ENCODE results near the gene PITPNC1.
"Not testable (repeated sequence)": the region's sequence is repeated elsewhere in the genome, so short reads cannot be mapped to it uniquely, and the experiment has no call there.

PITPNC1 gene

DNA sequence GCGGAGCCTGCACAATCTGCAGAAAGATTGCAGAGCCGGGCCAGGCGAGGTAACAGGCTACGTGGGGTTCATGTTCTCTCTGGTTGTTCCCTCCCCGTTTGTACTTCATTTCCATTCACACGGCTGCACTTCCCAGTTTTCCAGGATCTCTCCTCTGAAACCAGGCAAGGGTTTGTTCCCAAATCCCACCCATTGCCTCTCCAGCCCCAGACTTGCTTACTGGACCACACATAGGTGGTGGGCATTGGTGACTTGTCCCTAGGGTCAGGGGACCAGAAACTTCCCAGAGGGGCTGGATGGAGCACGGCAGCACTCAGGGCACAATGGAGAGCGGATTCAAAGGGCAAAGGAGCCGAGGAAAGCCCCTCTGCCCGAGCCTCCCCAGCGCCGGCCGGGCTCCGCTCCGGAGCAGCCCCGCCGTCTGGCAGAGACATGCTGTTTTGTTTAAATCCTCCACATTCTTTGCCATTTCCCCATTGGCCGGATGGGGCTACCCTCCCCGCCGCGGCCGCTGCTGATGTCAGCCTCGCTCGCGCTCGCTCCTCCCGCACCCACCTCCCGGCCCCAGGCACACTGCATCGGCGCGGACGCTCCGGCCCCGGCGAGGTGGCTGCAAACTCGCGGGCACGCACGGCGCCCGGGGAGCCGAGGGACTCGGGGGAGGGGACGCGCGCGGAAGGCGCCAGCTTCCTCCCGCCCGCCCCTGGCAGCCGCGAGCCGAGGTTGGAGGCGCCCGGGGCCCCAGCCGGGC, at the start of gene PITPNC1:
Gene PITPNC1, plus strand, starts transcription at position 545 of the 751 bp plus-strand sequence.
- peak; percentile 64 for DNase-seq (ENCODE audit: low read depth, low spot score)

DNA sequence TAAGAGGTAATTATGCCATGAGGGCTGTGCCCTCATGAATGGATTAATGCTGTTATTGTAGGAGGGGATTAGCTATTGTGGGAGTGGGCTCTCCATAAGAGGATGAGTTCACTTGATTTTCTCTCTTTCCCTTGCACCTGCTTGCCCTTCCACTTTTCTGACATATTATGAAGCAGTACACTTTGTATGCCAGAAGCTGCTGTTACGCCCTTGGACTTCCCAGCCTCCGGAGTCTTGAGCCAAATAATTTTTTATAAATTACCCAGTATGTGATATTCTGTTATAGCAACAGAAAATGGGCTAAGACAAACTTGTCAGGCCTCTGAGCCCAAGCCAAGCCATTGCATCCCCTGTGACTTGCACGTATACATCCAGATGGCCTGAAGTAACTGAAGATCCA, 49.1 kb upstream of the PITPNC1 start:
- no peak for DNase-seq (ENCODE audit: low read depth, low spot score)

GRCh38 chr17:67331381-67332161, 45.5 kb upstream of the PITPNC1 start:
- DNase-seq (ENCODE audit: low read depth, low spot score): not testable (repeated sequence)

- not testable (repeated sequence) for DNase-seq (ENCODE audit: low read depth, low spot score)
Observed at GRCh38 chr17:67332162-67332508, 44.9 kb upstream of the PITPNC1 start.

- no peak for DNase-seq (ENCODE audit: low read depth, low spot score)
Observed at GRCh38 chr17:67335245-67335835, 41.7 kb upstream of the PITPNC1 start.

DNA sequence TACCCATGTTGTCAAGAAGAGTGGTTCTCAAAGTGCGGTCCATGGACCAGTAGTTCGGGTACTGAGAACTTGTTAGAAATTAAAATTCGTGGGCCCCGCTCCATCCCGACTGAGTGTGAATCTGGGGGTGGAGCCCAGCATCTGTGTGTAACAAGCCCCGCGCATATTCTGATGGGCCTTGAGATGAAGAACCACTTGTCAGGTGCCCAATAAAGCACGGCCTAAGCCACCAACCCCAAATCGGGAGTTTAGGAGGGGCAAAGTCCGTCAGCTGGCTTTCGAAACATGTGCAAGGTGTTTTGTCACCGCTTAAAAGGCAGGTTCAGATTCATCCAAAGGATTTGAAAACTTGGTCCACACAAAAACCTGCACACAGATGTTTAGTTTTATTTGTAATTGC, 40.2 kb upstream of the PITPNC1 start:
- no peak for DNase-seq (ENCODE audit: low read depth, low spot score)

GRCh38 chr17:67338353-67338752, 38.7 kb upstream of the PITPNC1 start:
- DNase-seq (ENCODE audit: low read depth, low spot score): not testable (repeated sequence)

DNA sequence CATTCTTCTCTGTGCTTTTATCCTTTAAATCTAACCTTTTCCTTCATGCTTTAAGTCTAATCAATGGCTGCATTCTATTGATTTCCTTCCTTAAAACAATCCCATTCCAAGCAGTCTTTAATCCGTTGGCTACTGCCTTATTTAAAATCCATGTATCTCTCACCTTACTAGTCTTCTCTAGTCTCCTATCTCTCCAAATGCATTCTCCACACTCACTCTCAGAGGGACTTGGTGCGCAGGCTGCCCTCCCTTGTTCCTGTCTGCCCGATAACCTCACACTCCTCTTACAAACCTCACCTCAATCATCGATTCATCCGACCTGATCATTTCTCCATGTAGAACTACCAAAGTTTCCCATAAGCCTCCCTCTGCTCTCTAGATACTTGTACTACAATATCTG, 33.8 kb upstream of the PITPNC1 start:
- no peak for DNase-seq (ENCODE audit: low read depth, low spot score)

DNA sequence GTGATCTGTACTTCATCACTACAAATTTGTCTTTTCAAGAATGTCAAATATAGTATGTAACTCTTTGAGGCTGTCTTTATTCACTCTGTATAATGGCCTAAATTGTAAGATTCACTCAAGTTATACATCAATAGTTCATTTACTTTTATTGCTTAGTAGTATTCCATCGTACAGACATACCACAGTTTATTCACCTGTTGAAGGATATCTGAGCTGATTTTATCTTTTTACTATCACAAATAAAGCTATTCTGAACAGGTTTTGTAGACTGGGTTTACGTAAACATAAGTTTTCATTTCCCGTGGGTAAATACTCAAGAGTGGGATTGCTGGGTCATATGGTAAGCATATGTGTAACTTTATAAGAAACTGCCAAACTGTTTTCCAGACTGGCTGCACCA, 29.3 kb upstream of the PITPNC1 start:
- DNase-seq (ENCODE audit: low read depth, low spot score): no peak

DNA sequence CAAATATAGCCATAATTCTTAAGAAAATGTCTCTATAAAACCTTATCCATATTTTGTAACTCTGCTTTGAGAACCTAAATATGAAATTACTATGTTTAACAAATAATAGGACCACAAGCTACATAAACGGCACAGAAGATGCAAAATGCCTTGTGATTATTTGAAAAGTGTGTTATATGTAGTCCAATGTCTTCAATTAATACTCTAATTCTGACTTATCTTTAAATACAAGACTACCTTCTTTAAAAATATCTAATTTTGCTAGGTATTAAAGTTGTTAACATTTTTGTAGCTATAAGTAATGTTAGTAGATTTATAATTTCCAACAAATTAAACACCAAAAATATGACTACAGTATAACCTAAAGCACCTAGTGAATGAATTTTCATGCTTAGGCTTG, 27.7 kb upstream of the PITPNC1 start:
- DNase-seq (ENCODE audit: low read depth, low spot score): no peak

GRCh38 chr17:67353161-67353560, 23.9 kb upstream of the PITPNC1 start:
- DNase-seq (ENCODE audit: low read depth, low spot score): no peak

GRCh38 chr17:67353929-67354574, 23.0 kb upstream of the PITPNC1 start:
- no peak for DNase-seq (ENCODE audit: low read depth, low spot score)

GRCh38 chr17:67358612-67359011, 18.5 kb upstream of the PITPNC1 start:
- no peak for DNase-seq (ENCODE audit: low read depth, low spot score)

GRCh38 chr17:67359960-67360791, 16.9 kb upstream of the PITPNC1 start:
- no peak for DNase-seq (ENCODE audit: low read depth, low spot score)

DNA sequence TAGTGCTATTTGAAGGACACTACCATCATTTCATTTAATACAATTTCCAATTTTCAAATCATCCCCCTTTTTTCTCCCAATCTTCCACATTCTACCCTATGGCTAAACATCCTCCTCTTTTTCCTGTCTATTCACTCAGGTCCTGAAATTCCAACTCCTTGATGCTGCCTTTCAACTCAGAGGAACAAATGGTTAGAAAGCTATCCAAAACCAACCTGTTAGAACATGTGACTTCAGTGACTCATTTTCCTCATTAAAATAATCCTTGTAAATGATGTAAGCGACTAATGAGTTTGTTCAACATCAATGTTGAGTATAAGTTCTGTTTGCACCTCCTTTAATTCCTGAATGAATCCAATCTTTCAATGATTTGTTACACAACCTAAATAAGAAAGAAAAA, 16.2 kb upstream of the PITPNC1 start:
- no peak for DNase-seq (ENCODE audit: low read depth, low spot score)

DNA sequence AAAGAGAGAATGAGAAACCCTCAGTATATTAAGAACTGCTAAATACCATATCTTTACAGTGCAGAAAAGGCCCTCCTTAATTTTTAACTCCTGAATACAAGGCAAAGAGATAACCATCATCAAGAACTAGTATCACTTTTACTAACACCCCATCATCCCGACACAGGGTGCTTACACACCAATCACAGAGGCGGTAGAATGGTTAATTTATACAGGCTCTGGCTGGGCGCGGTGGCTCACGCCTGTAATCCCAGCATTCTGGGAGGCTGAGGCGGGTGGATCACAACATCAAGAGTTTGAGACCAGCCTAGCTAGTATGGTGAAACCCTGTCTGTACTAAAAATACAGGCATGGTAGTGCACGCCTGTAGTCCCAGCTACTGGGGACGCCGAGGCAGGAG, 14.9 kb upstream of the PITPNC1 start:
- DNase-seq (ENCODE audit: low read depth, low spot score): no peak

DNA sequence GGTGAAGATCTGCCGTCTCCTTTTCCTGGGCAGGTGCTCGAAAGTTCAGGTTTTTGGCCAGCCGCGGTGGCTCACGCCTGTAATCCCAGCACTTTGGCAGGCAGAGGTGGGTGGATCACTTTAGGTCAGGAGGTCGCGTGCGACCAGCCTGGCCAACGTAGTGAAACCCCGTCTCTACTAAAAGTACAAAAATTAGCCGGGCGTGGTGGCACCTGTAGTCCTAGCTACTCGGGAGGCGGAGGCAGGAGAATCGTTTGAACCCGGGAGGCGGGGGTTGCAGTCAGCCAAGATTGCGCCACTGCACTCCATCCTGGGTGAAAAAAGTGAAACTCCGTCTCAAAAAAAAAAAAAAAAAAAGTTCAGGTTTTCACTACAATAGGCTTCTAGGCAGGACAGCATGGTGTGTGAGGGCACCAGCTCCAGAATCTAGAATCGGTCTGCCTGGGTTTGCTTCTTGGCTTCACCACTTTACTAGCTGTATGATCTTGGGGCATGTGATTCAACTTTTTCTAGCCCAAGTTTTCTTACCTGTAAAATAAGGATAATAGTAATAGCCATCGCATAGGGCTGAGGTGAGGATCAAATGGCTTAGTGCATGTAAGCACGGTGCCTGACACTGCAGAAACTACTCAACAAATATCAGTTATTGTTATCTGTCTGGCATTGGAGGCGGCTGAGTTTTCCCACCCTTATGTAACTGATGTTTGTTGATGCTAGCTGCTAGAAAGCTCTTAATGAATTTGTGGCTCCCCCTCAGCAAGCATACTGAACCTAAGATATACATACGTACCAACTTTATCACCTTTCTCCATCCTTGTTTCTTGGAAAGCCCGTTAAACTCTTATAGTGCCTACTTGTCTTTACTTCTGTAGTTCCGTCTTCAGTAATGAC, 12.0 kb upstream of the PITPNC1 start:
- DNase-seq (ENCODE audit: low read depth, low spot score): no peak

DNA sequence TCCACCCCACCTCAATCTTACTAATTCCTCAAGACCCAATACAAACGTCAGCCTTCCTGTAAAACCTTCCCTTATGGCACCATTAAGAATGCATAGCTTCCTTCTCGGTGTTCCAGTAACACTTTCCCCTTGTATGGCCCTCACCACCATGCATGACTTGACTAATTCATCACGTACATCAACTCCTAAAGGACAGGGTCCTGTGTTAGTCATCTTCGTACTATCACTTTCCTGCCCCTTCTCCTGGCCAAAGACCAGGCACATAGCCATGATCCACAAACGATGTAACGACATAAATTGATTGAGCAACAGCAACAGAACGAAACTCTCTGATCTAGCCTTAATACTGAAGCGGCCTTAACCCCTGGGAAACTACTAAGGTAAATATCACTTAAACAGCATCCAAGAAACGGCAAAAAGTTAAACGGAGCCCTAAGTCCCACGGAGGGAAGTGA, 11.3 kb upstream of the PITPNC1 start:
- no peak for DNase-seq (ENCODE audit: low read depth, low spot score)

DNA sequence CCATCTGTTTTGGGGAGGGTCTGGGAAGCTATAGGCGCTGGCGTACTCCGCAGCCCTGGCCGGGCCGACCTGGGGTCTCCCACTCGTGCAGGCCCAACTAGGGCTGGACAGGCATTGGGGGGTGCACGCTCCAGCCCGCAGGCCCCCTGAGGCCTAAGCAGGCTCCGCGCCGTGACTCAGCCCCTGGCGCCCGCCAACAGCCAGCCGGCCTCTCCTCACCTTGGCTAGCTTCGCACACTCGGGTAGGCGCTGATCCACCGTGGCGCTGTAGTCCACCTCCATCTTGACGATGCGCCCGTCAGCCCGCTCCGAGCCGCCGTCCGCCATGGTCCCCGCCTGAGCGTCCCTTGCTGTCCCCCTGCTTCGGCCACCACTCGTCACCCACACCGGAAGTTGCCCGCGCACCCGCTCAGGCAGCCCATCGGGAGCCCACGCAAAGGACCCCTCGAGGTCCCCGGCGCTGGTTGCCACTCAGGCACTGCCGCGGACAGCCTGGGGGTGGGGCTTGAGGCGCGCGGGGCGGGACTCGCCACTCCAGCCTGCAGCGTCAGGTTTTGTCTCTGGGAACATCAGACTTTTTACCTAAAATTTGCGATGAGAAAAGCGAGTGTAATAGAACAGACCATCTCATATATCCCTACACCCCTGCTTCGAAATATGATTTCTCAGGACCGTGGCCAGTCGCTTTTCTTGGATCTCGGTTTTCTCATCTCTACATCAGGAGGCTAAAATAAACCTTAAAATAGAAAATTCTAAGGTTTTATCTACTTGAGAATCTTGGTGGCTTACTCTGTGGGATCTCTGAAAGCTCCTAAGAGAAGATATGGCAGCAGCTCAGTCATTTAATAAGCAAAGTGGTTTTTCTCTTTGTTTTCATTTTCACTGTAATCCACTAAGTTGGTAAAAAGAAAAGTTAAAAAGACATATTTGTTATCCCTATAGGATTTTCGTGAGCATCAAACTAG, 10.6 kb upstream of the PITPNC1 start, which contains the start of gene PSMD12:
Gene PSMD12, minus strand, starts transcription at position 385 of the 965 bp plus-strand sequence. Its CDS starts 58 bp downstream, at position 327.
- DNase-seq (ENCODE audit: low read depth, low spot score): peak; percentile 87
